Right ventricle myocardium inferior (tissue), 1 donor: ENCODE results near the gene AHDC1. TPM values are rescaled to one million over a fixed set of nuclear protein-coding genes. Genes with fewer than 3 reads are reported as not detected.
"Not testable (repeated sequence)": the region's sequence is repeated elsewhere in the genome, so short reads cannot be mapped to it uniquely, and the experiment has no call there.

ENCODE experiments used
- ATAC-seq: fragments of 200-7000 bp; cut with Tn5 transposase; one replicate; pipeline ENCODE4 v1.9.1; 2020; ENCODE audit warnings: mild to moderate bottlenecking, moderate library complexity
- DNase-seq: peaks from one replicate; pipeline ENCODE4 v3.0.0; 2021; ENCODE audit errors: missing footprints
- intact Hi-C: fragments of 100-400 bp; cut with DNase I; formaldehyde crosslinking; loops from one replicate; pipeline ENCODE4 v1.11.0; 2022
- total RNA-seq: library from RNA; stranded (reverse); fragmentation: NEBNext Ultra II Directional; extraction: Animal tissue kit (Norgen Biotek cat#: 25700); gene quantifications from one replicate; pipeline ENCODE4 v1.2.1, GENCODE V29; 2021
- donor health status: DM: no; HTN: yes; CAD: no; lungs with severe emphysema.

The AHDC1 gene
- total RNA-seq, 1 donor from 2014 or later = 51.2 TPM

- intact Hi-C loops = no loop called here
- peak; percentile 85 for DNase-seq
Measured at GRCh38 chr1:27634177-27634984, 30.4 kb upstream of the AHDC1 start.

GRCh38 chr1:27633640-27634176 is 29.8 kb upstream of the AHDC1 start:
- intact Hi-C loops = loop anchor here (2.0 kb wide), 1 partner anchor 25 kb away; no protein-coding TSS in a partner anchor
- DNase-seq = no peak
- no peak for ATAC-seq

More at GRCh38 chr1:27634177-27634984, 30.4 kb upstream of the AHDC1 start:
- peak; percentile 58 for ATAC-seq

GRCh38 chr1:27633298-27633610 is 29.3 kb upstream of the AHDC1 start:
- no peak for ATAC-seq
- no peak for DNase-seq
- intact Hi-C loops = loop anchor here (2.0 kb wide), 1 partner anchor 26 kb away; no protein-coding TSS in a partner anchor

- ATAC-seq = no peak
- DNase-seq = no peak
- intact Hi-C loops = loop anchor here (2.0 kb wide), 1 partner anchor 26 kb away; no protein-coding TSS in a partner anchor
Measured at GRCh38 chr1:27632387-27633297, 28.7 kb upstream of the AHDC1 start.

- DNase-seq (peak; percentile 73), ATAC-seq (peak; percentile 33)
- intact Hi-C loops = no loop called here
Measured at GRCh38 chr1:27630859-27631491, 27.0 kb upstream of the AHDC1 start.

GRCh38 chr1:27628712-27629111 is 24.8 kb upstream of the AHDC1 start:
- ATAC-seq (no peak), DNase-seq (no peak)
- intact Hi-C loops = no loop called here

GRCh38 chr1:27627733-27628132 is 23.8 kb upstream of the AHDC1 start:
- ATAC-seq, DNase-seq, intact Hi-C loops: not testable (repeated sequence)

GRCh38 chr1:27627061-27627460 is 23.1 kb upstream of the AHDC1 start:
- intact Hi-C loops = no loop called here
- DNase-seq (no peak), ATAC-seq (no peak)

GRCh38 chr1:27626031-27626935 is 22.3 kb upstream of the AHDC1 start:
- peak; percentile 27 for ATAC-seq
- DNase-seq = no peak
- intact Hi-C loops = no loop called here

- ATAC-seq = no peak
- no peak for DNase-seq
- intact Hi-C loops = no loop called here
Measured at GRCh38 chr1:27624467-27625178, 20.7 kb upstream of the AHDC1 start.

- intact Hi-C loops = no loop called here
- no peak for DNase-seq
Measured at GRCh38 chr1:27623327-27624212, 19.6 kb upstream of the AHDC1 start.

GRCh38 chr1:27622828-27623227 is 18.9 kb upstream of the AHDC1 start:
- intact Hi-C loops = no loop called here
- ATAC-seq (no peak), DNase-seq (no peak)

More at GRCh38 chr1:27623327-27624212, 19.6 kb upstream of the AHDC1 start:
- ATAC-seq = no peak

GRCh38 chr1:27621051-27621920 is 17.3 kb upstream of the AHDC1 start:
- intact Hi-C loops = no loop called here
- DNase-seq (no peak), ATAC-seq (no peak)

- DNase-seq, intact Hi-C loops, ATAC-seq: not testable (repeated sequence)
Measured at GRCh38 chr1:27619782-27620438, 16.0 kb upstream of the AHDC1 start.
